22Rv1 (cell line): ENCODE measurements around the gene AGXT2.
A peak's percentile ranks its signal among the peaks of the same experiment; 100 is the strongest.

ENCODE experiments used
- H3K27ac ChIP-seq: fragments of 450-650 bp; 2 replicates; pipeline ENCODE4 v1.5.1; 2017
- ZFX ChIP-seq: fragments of 450-650 bp; IDR thresholded peaks from 2 replicates; pipeline ENCODE4 v1.6.1; 2017; ENCODE audit warnings: antibody characterized with exemption, borderline replicate concordance
- TF ChIP-seq, protein P1 (sequence below): fragments of 450-650 bp; IDR thresholded peaks from 2 replicates; pipeline ENCODE4 v1.5.1; 2017; ENCODE audit warnings: mild to moderate bottlenecking

The AGXT2 gene, protein sequence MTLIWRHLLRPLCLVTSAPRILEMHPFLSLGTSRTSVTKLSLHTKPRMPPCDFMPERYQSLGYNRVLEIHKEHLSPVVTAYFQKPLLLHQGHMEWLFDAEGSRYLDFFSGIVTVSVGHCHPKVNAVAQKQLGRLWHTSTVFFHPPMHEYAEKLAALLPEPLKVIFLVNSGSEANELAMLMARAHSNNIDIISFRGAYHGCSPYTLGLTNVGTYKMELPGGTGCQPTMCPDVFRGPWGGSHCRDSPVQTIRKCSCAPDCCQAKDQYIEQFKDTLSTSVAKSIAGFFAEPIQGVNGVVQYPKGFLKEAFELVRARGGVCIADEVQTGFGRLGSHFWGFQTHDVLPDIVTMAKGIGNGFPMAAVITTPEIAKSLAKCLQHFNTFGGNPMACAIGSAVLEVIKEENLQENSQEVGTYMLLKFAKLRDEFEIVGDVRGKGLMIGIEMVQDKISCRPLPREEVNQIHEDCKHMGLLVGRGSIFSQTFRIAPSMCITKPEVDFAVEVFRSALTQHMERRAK

DNA sequence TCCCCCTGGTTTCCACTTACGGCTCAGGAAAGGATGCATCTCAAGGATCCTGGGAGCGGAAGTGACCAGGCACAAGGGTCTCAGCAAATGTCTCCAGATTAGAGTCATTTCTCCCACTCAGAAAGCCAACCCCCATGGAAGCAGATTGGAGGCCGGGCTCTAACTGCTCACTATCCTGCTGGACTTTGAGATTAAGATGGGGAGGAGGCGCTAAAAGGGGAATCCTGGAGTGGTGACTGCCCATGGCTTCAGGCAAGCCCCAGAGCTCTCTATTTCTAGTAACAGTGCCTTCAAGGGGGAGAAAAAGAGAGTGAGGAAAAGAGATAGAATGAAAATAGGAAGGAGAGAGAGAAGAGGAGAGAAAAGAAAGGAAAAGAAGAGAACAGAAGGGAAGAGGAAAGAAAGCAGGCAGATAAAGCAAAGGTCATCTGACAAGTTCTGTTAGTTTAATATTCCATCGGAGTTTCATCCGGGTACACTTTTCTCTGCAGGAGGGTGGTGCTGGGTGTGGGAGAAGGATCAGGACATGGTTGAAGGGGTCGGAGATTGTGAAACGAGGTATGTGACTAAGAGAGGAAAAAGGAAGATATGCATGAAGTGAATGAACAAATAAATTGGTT, at the start of gene AGXT2:
AGXT2 (minus strand) TSS at position 165 of the 620 bp plus-strand sequence; CDS start at position 108, 57 bp downstream.
- TF ChIP-seq, protein P1, sequence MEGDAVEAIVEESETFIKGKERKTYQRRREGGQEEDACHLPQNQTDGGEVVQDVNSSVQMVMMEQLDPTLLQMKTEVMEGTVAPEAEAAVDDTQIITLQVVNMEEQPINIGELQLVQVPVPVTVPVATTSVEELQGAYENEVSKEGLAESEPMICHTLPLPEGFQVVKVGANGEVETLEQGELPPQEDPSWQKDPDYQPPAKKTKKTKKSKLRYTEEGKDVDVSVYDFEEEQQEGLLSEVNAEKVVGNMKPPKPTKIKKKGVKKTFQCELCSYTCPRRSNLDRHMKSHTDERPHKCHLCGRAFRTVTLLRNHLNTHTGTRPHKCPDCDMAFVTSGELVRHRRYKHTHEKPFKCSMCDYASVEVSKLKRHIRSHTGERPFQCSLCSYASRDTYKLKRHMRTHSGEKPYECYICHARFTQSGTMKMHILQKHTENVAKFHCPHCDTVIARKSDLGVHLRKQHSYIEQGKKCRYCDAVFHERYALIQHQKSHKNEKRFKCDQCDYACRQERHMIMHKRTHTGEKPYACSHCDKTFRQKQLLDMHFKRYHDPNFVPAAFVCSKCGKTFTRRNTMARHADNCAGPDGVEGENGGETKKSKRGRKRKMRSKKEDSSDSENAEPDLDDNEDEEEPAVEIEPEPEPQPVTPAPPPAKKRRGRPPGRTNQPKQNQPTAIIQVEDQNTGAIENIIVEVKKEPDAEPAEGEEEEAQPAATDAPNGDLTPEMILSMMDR, result no peak
- no peak for TF ChIP-seq ZFX

GRCh38 chr5:35096932-35097331, 49.2 kb upstream of the AGXT2 start:
- TF ChIP-seq, protein P1, result no peak
- TF ChIP-seq ZFX, result no peak
- no peak overlapping the region for H3K27ac ChIP-seq

More for the DNA sequence above, at the start of gene AGXT2:
- no peak within 1 kb of the TSS for H3K27ac ChIP-seq

- TF ChIP-seq, protein P1, result no peak
- no peak for TF ChIP-seq ZFX
- H3K27ac ChIP-seq, result no peak overlapping the region
Observed at GRCh38 chr5:35096216-35096615, 48.5 kb upstream of the AGXT2 start.

- peak overlapping the region; percentile 29 for H3K27ac ChIP-seq
Observed at GRCh38 chr5:35095366-35095765, 47.6 kb upstream of the AGXT2 start.

GRCh38 chr5:35094948-35095347, 47.2 kb upstream of the AGXT2 start:
- H3K27ac ChIP-seq, result peak overlapping the region; percentile 29
- TF ChIP-seq ZFX, result no peak
- TF ChIP-seq, protein P1, result no peak

More at GRCh38 chr5:35095366-35095765, 47.6 kb upstream of the AGXT2 start:
- no peak for TF ChIP-seq ZFX
- TF ChIP-seq, protein P1, result no peak

DNA sequence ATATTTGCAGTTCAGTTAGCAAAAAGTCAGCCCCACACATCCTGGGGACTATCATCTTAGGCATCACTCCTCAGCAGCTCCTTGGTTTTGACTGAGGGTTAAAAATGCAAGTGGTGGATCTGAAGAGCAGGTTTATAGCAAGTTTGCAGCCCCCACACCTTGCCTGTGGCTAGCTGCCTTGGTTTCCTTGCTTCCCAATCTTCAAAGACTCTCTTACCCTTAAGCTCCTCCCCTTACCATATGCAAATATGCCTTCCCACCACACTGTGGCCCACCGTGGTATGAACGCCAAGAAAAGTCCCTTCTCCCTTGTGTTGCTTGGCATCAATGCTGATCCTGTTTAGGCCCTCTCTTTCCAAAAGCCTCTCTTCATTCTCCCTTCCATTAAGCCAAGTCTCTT, 45.0 kb upstream of the AGXT2 start:
- no peak overlapping the region for H3K27ac ChIP-seq
- no peak for TF ChIP-seq ZFX
- TF ChIP-seq, protein P1, result no peak

DNA sequence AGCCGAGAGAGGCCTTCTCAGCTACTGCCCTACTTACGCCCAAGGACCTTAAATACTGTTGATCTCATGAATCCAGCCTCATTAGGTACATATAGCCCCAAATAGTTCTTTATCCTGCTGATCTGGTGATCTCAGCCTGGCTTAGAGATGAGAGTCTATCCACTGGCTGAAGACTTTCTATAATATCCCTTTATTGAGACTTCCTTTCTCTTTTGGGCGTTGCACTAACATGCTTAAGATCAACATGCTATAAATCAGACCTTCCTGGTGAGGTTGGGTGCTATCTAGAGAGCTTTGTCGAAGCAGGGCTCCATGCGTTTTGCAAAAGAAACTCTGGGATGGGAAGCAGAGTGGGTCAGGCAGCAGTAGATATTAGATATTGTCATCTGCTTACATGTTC, 44.0 kb upstream of the AGXT2 start:
- TF ChIP-seq, protein P1, result no peak
- no peak for TF ChIP-seq ZFX

More for the DNA sequence above, 44.0 kb upstream of the AGXT2 start:
- no peak overlapping the region for H3K27ac ChIP-seq
